Mesenchymal stem cell (in vitro differentiated cells and primary cell): ENCODE data around the gene MIAT. TPM values are rescaled to one million over a fixed set of nuclear protein-coding genes. Genes with fewer than 3 reads are reported as not detected.

Source experiments
- DNase-seq: peaks from one replicate; pipeline ENCODE4 v3.0.0-alpha.2; 2013
- H2AFZ ChIP-seq: one replicate; pipeline ENCODE4 v1.6.1; 2013; ENCODE audit warnings: low read depth, mild to moderate bottlenecking, control low read depth, inconsistent platforms, low read length, moderate library complexity
- H2AK5ac ChIP-seq: 2 replicates; pipeline ENCODE4 v1.6.1; 2013; ENCODE audit warnings: low read length, moderate library complexity, mild to moderate bottlenecking, inconsistent platforms; ENCODE audit not compliant: severe bottlenecking
- H2BK120ac ChIP-seq: one replicate; pipeline ENCODE4 v1.6.1; 2013; ENCODE audit warnings: low read depth, mild to moderate bottlenecking, inconsistent platforms, low read length, moderate library complexity
- H2BK12ac ChIP-seq, 2 experiments: one replicate each; pipeline ENCODE4 v1.6.1; 2013; ENCODE audit warnings: inconsistent platforms in 2 of 2, low read length in 2 of 2, mild to moderate bottlenecking in 2 of 2, moderate library complexity in 2 of 2, control low read depth in 1 of 2
- H2BK15ac ChIP-seq: one replicate; pipeline ENCODE4 v1.6.1; 2013; ENCODE audit warnings: mild to moderate bottlenecking, low read depth, inconsistent platforms; ENCODE audit not compliant: poor library complexity, severe bottlenecking
- H2BK5ac ChIP-seq: 2 replicates; pipeline ENCODE4 v1.6.1; 2013; ENCODE audit warnings: low read depth, mild to moderate bottlenecking, low read length, control low read depth, inconsistent platforms; ENCODE audit not compliant: poor library complexity, severe bottlenecking
- H3K14ac ChIP-seq, 2 experiments: one replicate each; pipeline ENCODE4 v1.6.1; 2013; ENCODE audit warnings: inconsistent platforms in 2 of 2, low read length in 2 of 2, control low read depth in 1 of 2, mild to moderate bottlenecking in 1 of 2, moderate library complexity in 1 of 2
- H3K18ac ChIP-seq, 2 experiments: one replicate each; pipeline ENCODE4 v1.6.1; 2013; ENCODE audit warnings: inconsistent platforms in 2 of 2, low read length in 2 of 2, control low read depth in 1 of 2, low read depth in 1 of 2, mild to moderate bottlenecking in 1 of 2
- H3K23ac ChIP-seq, 2 experiments: one replicate each; pipeline ENCODE4 v1.6.1; 2013; ENCODE audit warnings: inconsistent platforms in 2 of 2, low read length in 2 of 2, mild to moderate bottlenecking in 2 of 2, moderate library complexity in 2 of 2, control low read depth in 1 of 2
- H3K27ac ChIP-seq: 2 replicates; pipeline ENCODE4 v1.5.1; 2013; ENCODE audit warnings: mild to moderate bottlenecking, moderate library complexity, low read length, control low read depth, inconsistent platforms; ENCODE audit not compliant: poor library complexity, severe bottlenecking
- H3K27me3 ChIP-seq, 2 experiments: 2 replicates each; pipeline versions ENCODE4 v1.6.1 to v1.7.0; 2013; ENCODE audit warnings: low read length in 2 of 2, mild to moderate bottlenecking in 2 of 2, moderate library complexity in 2 of 2, control low read depth in 1 of 2, inconsistent platforms in 1 of 2; ENCODE audit not compliant: control insufficient read depth in 1 of 2, insufficient read depth in 1 of 2
- H3K36me3 ChIP-seq, 2 experiments: 2 replicates each; pipeline versions ENCODE4 v1.6.1 to v1.7.0; 2013; ENCODE audit warnings: low read length in 2 of 2, control low read depth in 1 of 2, inconsistent platforms in 1 of 2, low read depth in 1 of 2, mild to moderate bottlenecking in 1 of 2; ENCODE audit not compliant: insufficient read depth in 2 of 2, control insufficient read depth in 1 of 2
- H3K4ac ChIP-seq, 2 experiments: one replicate each; pipeline ENCODE4 v1.6.1; 2013; ENCODE audit warnings: inconsistent platforms in 2 of 2, low read length in 2 of 2, mild to moderate bottlenecking in 2 of 2, moderate library complexity in 2 of 2, control low read depth in 1 of 2, low read depth in 1 of 2
- H3K4me1 ChIP-seq: 2 replicates; pipeline ENCODE4 v1.6.1; 2013; ENCODE audit warnings: low read depth, low read length, control low read depth; ENCODE audit not compliant: control insufficient read depth, insufficient read depth
- H3K4me2 ChIP-seq: 2 replicates; pipeline ENCODE4 v1.6.1; 2013; ENCODE audit warnings: low read length, mild to moderate bottlenecking, inconsistent platforms; ENCODE audit not compliant: poor library complexity, severe bottlenecking
- H3K4me3 ChIP-seq, 2 experiments: 2 replicates each; pipeline versions ENCODE4 v1.5.1 to v1.7.0; 2013; ENCODE audit warnings: low read length in 2 of 2, mild to moderate bottlenecking in 2 of 2, control low read depth in 1 of 2, low read depth in 1 of 2; ENCODE audit not compliant: insufficient read depth in 1 of 2
- H3K79me1 ChIP-seq: replicated peaks from 2 replicates; pipeline ENCODE4 v1.6.1; 2013; ENCODE audit warnings: mild to moderate bottlenecking, control low read depth, low read length, inconsistent platforms; ENCODE audit not compliant: poor library complexity, severe bottlenecking
- H3K9ac ChIP-seq: 2 replicates; pipeline ENCODE4 v1.7.0; 2013; ENCODE audit warnings: mild to moderate bottlenecking, low read length, moderate library complexity
- H3K9me3 ChIP-seq: 2 replicates; pipeline ENCODE4 v1.7.0; 2013; ENCODE audit warnings: mild to moderate bottlenecking, low read length; ENCODE audit not compliant: control insufficient read depth
- H4K8ac ChIP-seq: one replicate; pipeline ENCODE4 v1.6.1; 2013; ENCODE audit warnings: inconsistent platforms, mild to moderate bottlenecking, low read length, moderate library complexity
- H4K91ac ChIP-seq: one replicate; pipeline ENCODE4 v1.6.1; 2013; ENCODE audit warnings: mild to moderate bottlenecking, low read length, inconsistent platforms
- WGBS: methylation state at CpG from one replicate; pipeline ENCODE4 v1.1.7; 2013; ENCODE audit warnings: mixed read lengths; 5-methylcytosine and 5-hydroxymethylcytosine counted together
- polyA plus RNA-seq, 2 experiments: library from polyadenylated mRNA; stranded (reverse); fragments of 200-250 nt; gene quantifications; one replicate each; pipeline ENCODE4 v1.2.3, GENCODE V29; 2013

MIAT gene
- 0.08 TPM for polyA plus RNA-seq (2013, experiment 1 of 2)
- 0.14 TPM for polyA plus RNA-seq (2013, experiment 2 of 2)

GRCh38 chr22:26656891-26657851, at the start of gene MIAT:
Gene MIAT (plus strand): TSS chr22:26657588.
- DNase-seq = no peak
- peak within 1 kb of the TSS; percentile 22 for H3K9ac ChIP-seq
- H3K4me1 ChIP-seq = peaks cover 17% of the 10 kb centered on the region
- peak within 1 kb of the TSS; percentile 60 to 88 for H3K18ac ChIP-seq
- H4K91ac ChIP-seq = peak within 1 kb of the TSS; percentile 3
- no peak within 1 kb of the TSS for H3K27ac ChIP-seq
- H2BK15ac ChIP-seq = peak within 1 kb of the TSS; percentile 70
- no peaks in the 10 kb centered on the region for H3K9me3 ChIP-seq
- 9% methylated on average over 57 of the region's 62 CpGs for WGBS
- H2BK12ac ChIP-seq = peak within 1 kb of the TSS in 1 of 2 experiments; percentile 25
- H3K27me3 ChIP-seq = peaks cover 35 to 58% of the 10 kb centered on the region in 2 experiments
- H2BK120ac ChIP-seq = peak within 1 kb of the TSS; percentile 78
- peak within 1 kb of the TSS; percentile 19 for H2AFZ ChIP-seq
- peak within 1 kb of the TSS; percentile 80 for H3K4me2 ChIP-seq
- H3K36me3 ChIP-seq = no peaks in the 10 kb centered on the region
- H2BK5ac ChIP-seq = no peak within 1 kb of the TSS
- H3K79me1 ChIP-seq = no peaks in the 10 kb centered on the region
- H4K8ac ChIP-seq = peak within 1 kb of the TSS; percentile 77
- H3K14ac ChIP-seq = peak within 1 kb of the TSS in 1 of 2 experiments; percentile 92
- peak within 1 kb of the TSS in 1 of 2 experiments; percentile 94 for H3K23ac ChIP-seq
- peak within 1 kb of the TSS in 1 of 2 experiments; percentile 49 for H3K4ac ChIP-seq
- peak within 1 kb of the TSS; percentile 40 for H2AK5ac ChIP-seq
- H3K4me3 ChIP-seq = peak within 1 kb of the TSS; percentile 36 to 68

DNA sequence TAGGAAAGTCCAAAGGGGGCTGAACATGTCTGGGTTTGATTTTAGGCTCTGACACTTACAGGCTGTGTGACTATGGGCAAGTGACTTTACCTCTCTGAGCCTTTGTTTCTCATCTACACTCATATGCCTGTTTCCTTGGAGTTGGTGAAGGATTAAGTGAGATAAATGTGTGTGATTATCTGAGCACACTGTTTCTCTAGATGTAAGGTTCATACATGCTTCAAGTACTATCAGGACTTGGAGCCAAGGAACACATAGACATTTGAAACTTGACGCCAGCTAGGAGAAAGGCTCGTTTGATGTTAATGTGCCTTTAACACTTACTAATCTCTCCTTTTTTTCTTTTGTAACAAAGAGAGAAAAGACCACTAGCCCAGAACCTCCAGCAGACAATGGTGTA, 49.3 kb upstream of the MIAT start:
- no peak for DNase-seq
- Histone ChIP-seq H2AK5ac (no peak overlapping the region), H3K27me3 (peaks cover 0 to 14% of the 10 kb centered on the region in 2 experiments), H3K14ac (no peak overlapping the region), H4K91ac (no peak overlapping the region), H3K18ac (no peak overlapping the region), H3K36me3 (no peaks in the 10 kb centered on the region), H3K9ac (no peak overlapping the region), H2BK5ac (no peak overlapping the region), H4K8ac (no peak overlapping the region), H3K4me2 (no peak overlapping the region), H3K9me3 (no peaks in the 10 kb centered on the region), H2BK120ac (no peak overlapping the region), H3K4ac (no peak overlapping the region), H3K79me1 (no peaks in the 10 kb centered on the region), H3K4me1 (peaks cover 9% of the 10 kb centered on the region), H3K23ac (no peak overlapping the region), H2BK12ac (no peak overlapping the region), H2BK15ac (no peak overlapping the region), H3K27ac (no peak overlapping the region), H3K4me3 (no peak overlapping the region), H2AFZ (no peak overlapping the region)
- 14% methylated on average over 2 of the region's 2 CpGs for WGBS

GRCh38 chr22:26609287-26609686, 48.1 kb upstream of the MIAT start:
- Histone ChIP-seq H4K8ac (no peak overlapping the region), H3K4me2 (no peak overlapping the region), H3K4ac (no peak overlapping the region), H4K91ac (no peak overlapping the region), H3K4me3 (no peak overlapping the region), H3K14ac (no peak overlapping the region), H3K79me1 (no peaks in the 10 kb centered on the region), H3K36me3 (no peaks in the 10 kb centered on the region), H2BK15ac (no peak overlapping the region), H3K4me1 (peaks cover 9% of the 10 kb centered on the region), H2AK5ac (no peak overlapping the region), H3K9me3 (no peaks in the 10 kb centered on the region), H3K27ac (no peak overlapping the region), H2BK120ac (no peak overlapping the region), H3K27me3 (peaks cover 0 to 22% of the 10 kb centered on the region in 2 experiments), H2BK5ac (no peak overlapping the region), H3K23ac (no peak overlapping the region), H2AFZ (no peak overlapping the region), H3K18ac (no peak overlapping the region), H3K9ac (no peak overlapping the region), H2BK12ac (no peak overlapping the region)
- DNase-seq = no peak
- WGBS = 70% methylated on average over 2 of the region's 2 CpGs
